KMS-11 (cell line): ENCODE data around the gene TBC1D24.

Experiments used
- H2AFZ ChIP-seq: fragments of 200-600 bp; sonication (generic); 2 replicates; pipeline ENCODE4 v1.6.1; 2016; ENCODE audit warnings: antibody characterized with exemption, mixed run types, low read depth
- H3K27ac ChIP-seq: fragments of 200-600 bp; sonication (generic); 2 replicates; pipeline ENCODE4 v1.6.1; 2016; ENCODE audit warnings: mild to moderate bottlenecking, mixed run types
- H3K27me3 ChIP-seq: fragments of 200-600 bp; sonication (generic); 2 replicates; pipeline ENCODE4 v1.6.1; 2017; ENCODE audit warnings: mild to moderate bottlenecking, low read depth, mixed run types, moderate library complexity; ENCODE audit not compliant: insufficient read depth
- H3K36me3 ChIP-seq: fragments of 200-600 bp; sonication (generic); 2 replicates; pipeline ENCODE4 v1.6.1; 2017; ENCODE audit warnings: mild to moderate bottlenecking, mixed run types; ENCODE audit not compliant: insufficient read depth
- H3K4me1 ChIP-seq: fragments of 200-600 bp; sonication (generic); 2 replicates; pipeline ENCODE4 v1.6.1; 2016; ENCODE audit warnings: mild to moderate bottlenecking, low read depth, mixed run types; ENCODE audit not compliant: poor library complexity, severe bottlenecking
- H3K4me2 ChIP-seq: fragments of 200-600 bp; sonication (generic); 2 replicates; pipeline ENCODE4 v1.7.0; 2016; ENCODE audit warnings: mild to moderate bottlenecking, mixed run types
- H3K4me3 ChIP-seq: fragments of 200-600 bp; sonication (generic); IDR thresholded peaks from 2 replicates; pipeline ENCODE4 v1.6.1; 2017; ENCODE audit warnings: low read depth, low read length, mixed read lengths; ENCODE audit not compliant: insufficient read depth
- H3K79me2 ChIP-seq: fragments of 200-600 bp; sonication (generic); 2 replicates; pipeline ENCODE4 v1.6.1; 2016; ENCODE audit warnings: low read depth, mixed run types; ENCODE audit not compliant: insufficient read depth
- H3K9ac ChIP-seq: fragments of 200-600 bp; sonication (generic); 2 replicates; pipeline ENCODE4 v1.6.1; 2016; ENCODE audit warnings: mild to moderate bottlenecking, mixed run types
- H4K20me1 ChIP-seq: fragments of 200-600 bp; sonication (generic); 2 replicates; pipeline ENCODE4 v1.6.1; 2016; ENCODE audit warnings: mild to moderate bottlenecking, mixed run types; ENCODE audit not compliant: insufficient read depth
- TF ChIP-seq, protein P1 (sequence below): fragments of 200-600 bp; sonication (generic); conservative IDR thresholded peaks from 2 replicates; pipeline ENCODE4 v1.6.1; 2017; ENCODE audit warnings: low read depth, mild to moderate bottlenecking, antibody characterized with exemption, low read length, moderate library complexity, mixed read lengths

TBC1D24 gene

DNA sequence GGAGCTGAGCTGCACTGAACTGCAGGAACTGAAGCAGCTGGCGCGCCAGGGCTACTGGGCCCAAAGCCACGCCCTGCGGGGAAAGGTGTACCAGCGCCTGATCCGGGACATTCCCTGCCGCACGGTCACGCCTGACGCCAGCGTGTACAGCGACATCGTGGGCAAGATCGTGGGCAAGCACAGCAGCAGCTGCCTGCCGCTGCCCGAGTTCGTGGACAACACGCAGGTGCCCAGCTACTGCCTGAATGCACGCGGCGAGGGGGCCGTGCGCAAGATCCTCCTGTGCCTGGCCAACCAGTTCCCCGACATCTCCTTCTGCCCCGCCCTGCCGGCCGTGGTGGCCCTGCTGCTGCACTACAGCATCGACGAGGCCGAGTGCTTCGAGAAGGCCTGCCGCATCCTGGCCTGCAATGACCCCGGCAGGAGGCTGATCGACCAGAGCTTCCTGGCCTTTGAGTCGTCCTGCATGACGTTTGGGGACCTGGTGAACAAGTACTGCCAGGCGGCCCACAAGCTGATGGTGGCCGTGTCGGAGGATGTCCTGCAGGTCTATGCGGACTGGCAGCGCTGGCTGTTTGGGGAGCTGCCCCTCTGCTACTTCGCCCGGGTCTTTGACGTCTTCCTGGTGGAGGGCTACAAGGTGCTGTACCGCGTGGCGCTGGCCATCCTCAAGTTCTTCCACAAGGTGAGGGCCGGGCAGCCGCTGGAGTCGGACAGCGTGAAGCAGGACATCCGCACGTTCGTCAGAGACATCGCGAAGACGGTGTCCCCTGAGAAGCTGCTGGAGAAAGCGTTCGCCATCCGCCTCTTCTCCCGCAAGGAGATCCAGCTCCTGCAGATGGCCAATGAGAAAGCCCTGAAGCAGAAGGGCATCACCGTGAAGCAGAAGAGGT, 21.5 kb downstream of the TBC1D24 start:
- H3K27ac ChIP-seq = no peak overlapping the region
- H3K9ac ChIP-seq = no peak overlapping the region
- H3K4me1 ChIP-seq = no peaks in the 10 kb centered on the region
- H3K36me3 ChIP-seq = no peaks in the 10 kb centered on the region
- no peaks in the 10 kb centered on the region for H3K27me3 ChIP-seq
- no peaks in the 10 kb centered on the region for H4K20me1 ChIP-seq
- no peak overlapping the region for H3K4me2 ChIP-seq
- no peak overlapping the region for H3K4me3 ChIP-seq
- H3K79me2 ChIP-seq = no peaks in the 10 kb centered on the region
- no peak overlapping the region for H2AFZ ChIP-seq
- TF ChIP-seq, protein P1, sequence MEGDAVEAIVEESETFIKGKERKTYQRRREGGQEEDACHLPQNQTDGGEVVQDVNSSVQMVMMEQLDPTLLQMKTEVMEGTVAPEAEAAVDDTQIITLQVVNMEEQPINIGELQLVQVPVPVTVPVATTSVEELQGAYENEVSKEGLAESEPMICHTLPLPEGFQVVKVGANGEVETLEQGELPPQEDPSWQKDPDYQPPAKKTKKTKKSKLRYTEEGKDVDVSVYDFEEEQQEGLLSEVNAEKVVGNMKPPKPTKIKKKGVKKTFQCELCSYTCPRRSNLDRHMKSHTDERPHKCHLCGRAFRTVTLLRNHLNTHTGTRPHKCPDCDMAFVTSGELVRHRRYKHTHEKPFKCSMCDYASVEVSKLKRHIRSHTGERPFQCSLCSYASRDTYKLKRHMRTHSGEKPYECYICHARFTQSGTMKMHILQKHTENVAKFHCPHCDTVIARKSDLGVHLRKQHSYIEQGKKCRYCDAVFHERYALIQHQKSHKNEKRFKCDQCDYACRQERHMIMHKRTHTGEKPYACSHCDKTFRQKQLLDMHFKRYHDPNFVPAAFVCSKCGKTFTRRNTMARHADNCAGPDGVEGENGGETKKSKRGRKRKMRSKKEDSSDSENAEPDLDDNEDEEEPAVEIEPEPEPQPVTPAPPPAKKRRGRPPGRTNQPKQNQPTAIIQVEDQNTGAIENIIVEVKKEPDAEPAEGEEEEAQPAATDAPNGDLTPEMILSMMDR = no peak

DNA sequence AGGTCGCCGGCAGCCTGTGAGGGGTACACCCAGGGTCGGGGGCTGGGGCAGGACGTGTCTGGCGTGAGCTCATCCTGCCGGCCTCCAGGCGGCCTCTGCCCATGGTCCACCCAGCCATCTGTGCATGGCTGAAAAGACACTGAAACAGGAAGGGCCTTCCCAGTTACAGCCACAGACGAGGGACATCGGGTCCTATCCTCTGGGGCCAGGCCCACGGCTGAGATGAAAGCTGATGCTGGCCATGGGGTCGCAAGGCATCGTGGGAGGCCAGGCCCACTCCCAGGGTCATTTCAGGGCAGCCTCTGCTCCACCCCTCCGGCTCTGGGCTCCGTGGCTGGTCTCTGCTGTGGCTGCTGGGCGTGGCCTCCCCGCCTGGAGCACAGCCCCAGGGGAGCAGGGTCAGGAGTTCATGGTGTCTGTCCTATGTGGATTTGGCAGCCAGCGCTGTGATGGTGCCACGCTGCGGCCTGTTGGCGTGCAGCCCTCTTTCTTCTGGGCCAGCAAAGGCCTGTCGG, 22.2 kb downstream of the TBC1D24 start:
- no peaks in the 10 kb centered on the region for H4K20me1 ChIP-seq

GRCh38 chr16:2497695-2498484, 23.0 kb downstream of the TBC1D24 start:
- Histone ChIP-seq H3K36me3 (no peaks in the 10 kb centered on the region), H3K79me2 (no peaks in the 10 kb centered on the region), H3K27me3 (no peaks in the 10 kb centered on the region), H3K27ac (no peak overlapping the region; the same call in 1 of the 2 replicates), H3K9ac (no peak overlapping the region), H3K4me2 (no peak overlapping the region), H3K4me1 (no peaks in the 10 kb centered on the region), H4K20me1 (no peaks in the 10 kb centered on the region), H2AFZ (no peak overlapping the region), H3K4me3 (no peak overlapping the region)
- TF ChIP-seq, protein P1 = no peak

More for the DNA sequence above, 22.2 kb downstream of the TBC1D24 start:
- H3K27ac ChIP-seq = no peak overlapping the region; the same call in 1 of the 2 replicates
- H3K27me3 ChIP-seq = no peaks in the 10 kb centered on the region
- no peaks in the 10 kb centered on the region for H3K4me1 ChIP-seq
- no peak overlapping the region for H3K4me3 ChIP-seq
- no peak overlapping the region for H3K9ac ChIP-seq
- H3K36me3 ChIP-seq = no peaks in the 10 kb centered on the region
- H3K4me2 ChIP-seq = no peak overlapping the region
- no peak overlapping the region for H2AFZ ChIP-seq
- H3K79me2 ChIP-seq = no peaks in the 10 kb centered on the region
- TF ChIP-seq, protein P1 = no peak

GRCh38 chr16:2498531-2499253, 23.8 kb downstream of the TBC1D24 start:
- Histone ChIP-seq H3K27ac (no peak overlapping the region), H3K4me2 (no peak overlapping the region), H3K4me3 (no peak overlapping the region), H4K20me1 (no peaks in the 10 kb centered on the region), H2AFZ (no peak overlapping the region), H3K9ac (no peak overlapping the region), H3K4me1 (no peaks in the 10 kb centered on the region), H3K27me3 (no peaks in the 10 kb centered on the region), H3K79me2 (no peaks in the 10 kb centered on the region), H3K36me3 (no peaks in the 10 kb centered on the region)
- TF ChIP-seq, protein P1 = no peak
